ENCODE results near the gene CCL19. TPM values are rescaled to one million over a fixed set of nuclear protein-coding genes. Genes with fewer than 3 reads are reported as not detected.

The CCL19 gene
- total RNA-seq, 4 donors from 2014 or later = 3.6 TPM; not detected in 3

GRCh38 chr9:34655394-34655793, 35.7 kb downstream of the CCL19 start:
- no peak for DNase-seq (ENCODE audit: low spot score in 2 of 2)

DNA sequence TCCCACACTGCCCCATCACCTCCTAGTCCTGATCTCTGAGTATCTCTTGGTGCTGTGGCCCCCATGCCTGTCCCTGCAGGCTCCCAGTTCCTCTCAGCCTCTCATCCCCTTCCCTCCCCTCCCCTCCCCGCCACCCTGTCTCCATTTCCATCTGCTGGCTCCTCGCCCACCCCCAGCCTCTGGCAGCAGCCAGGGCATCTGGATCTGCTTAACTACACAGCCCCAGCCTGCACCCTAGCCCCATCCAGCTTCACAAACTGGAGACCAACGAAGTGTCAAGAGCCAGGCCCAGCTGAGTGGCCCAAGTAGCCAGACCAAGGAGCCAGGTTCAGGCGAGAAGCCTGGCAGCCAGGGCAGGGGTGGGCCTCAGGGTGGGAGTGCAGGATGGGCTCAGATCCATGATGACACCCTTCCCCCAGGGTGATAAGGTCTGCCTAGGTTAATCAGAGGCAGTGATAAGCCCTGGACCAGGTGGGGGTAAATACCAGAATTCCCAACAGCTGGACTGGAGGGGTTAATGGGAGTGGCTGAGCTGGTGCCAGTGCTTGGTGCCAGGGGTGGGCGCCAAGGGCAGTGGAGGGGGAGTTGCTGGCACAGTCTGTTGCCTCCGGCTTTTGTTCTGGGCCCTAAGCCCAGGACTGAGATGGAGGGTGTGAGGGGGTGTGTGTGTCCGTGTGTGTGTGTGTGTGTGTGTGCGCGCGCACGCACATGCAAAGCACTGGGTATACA, 36.6 kb downstream of the CCL19 start:
- no peak for TF ChIP-seq POLR2A (IDR thresholded peaks at IDR 0.05)
- no peak for TF ChIP-seq CTCF (IDR thresholded peaks at IDR 0.05)
- intact Hi-C loops (cut with DNase I; ENCODE audit: low total_unique reads) = no loop called here
- WGBS, 2 donors = 10 to 15% methylated on average over 10 to 11 of the region's 11 CpGs
- peak in 1 of 2 donors; percentile 95 for DNase-seq (ENCODE audit: low spot score in 2 of 2)
- no peak overlapping the region for H3K4me3 ChIP-seq (ENCODE audit: low read depth, poor library complexity, severe bottlenecking)

More at GRCh38 chr9:34655394-34655793, 35.7 kb downstream of the CCL19 start:
- 58 to 66% methylated on average over 5 of the region's 5 CpGs for WGBS, 2 donors
- H3K4me3 ChIP-seq (ENCODE audit: low read depth, poor library complexity, severe bottlenecking) = no peak overlapping the region
- TF ChIP-seq CTCF (IDR thresholded peaks at IDR 0.05) = no peak
- no peak for TF ChIP-seq POLR2A (IDR thresholded peaks at IDR 0.05)
- intact Hi-C loops (cut with DNase I; ENCODE audit: low total_unique reads) = no loop called here

DNA sequence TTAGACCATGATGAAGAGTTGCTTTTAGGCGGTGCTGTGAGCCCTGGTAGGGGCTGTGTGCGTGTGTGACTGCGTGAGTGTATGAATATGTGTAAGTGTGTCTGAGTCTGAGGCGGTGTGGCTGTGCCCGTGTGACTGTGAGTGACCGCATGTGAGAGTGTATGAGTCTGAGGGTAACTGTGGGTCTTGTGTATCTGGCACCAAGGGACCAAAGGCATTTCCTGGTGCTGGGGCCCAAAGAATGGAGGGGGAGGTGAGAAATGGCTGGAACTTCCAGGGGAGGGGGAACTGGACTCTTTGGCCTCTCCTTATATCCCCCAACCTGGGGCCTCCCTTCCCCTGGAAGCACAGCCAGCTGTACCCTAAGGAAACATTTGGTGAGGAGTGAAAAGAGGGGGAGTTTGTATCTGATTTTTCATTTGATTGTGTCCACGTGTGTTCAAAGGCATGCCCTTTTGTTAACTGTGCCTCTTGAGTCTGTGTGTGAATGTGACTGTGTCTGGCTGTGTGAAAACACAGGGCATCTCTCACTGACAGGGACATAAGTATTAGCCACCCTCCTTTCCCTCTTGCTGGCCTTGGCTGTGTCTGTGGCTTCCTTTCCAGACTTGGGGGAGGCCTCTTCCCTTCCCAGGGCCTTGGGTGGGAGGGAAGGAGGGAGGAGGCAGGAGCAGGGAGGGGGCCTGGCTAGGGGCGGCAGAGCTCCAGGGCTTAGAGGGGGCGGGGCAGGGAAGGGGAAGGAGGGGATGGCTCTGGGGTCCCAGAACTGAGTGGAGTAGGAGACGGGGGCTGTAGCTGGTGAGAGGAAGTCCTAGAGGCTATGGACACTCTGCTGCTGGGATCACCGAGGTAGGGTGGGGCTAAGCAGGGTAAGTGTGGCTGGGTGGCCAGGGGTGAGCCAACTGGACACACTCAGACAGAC, 37.7 kb downstream of the CCL19 start:
- intact Hi-C loops (cut with DNase I; ENCODE audit: low total_unique reads) = no loop called here
- WGBS, 2 donors = 24 to 26% methylated on average over 11 of the region's 11 CpGs
- H3K4me3 ChIP-seq (ENCODE audit: low read depth, poor library complexity, severe bottlenecking) = no peak overlapping the region
- TF ChIP-seq CTCF (IDR thresholded peaks at IDR 0.05) = no peak
- no peak for TF ChIP-seq POLR2A (IDR thresholded peaks at IDR 0.05)
- DNase-seq (ENCODE audit: low spot score in 2 of 2) = no peak

DNA sequence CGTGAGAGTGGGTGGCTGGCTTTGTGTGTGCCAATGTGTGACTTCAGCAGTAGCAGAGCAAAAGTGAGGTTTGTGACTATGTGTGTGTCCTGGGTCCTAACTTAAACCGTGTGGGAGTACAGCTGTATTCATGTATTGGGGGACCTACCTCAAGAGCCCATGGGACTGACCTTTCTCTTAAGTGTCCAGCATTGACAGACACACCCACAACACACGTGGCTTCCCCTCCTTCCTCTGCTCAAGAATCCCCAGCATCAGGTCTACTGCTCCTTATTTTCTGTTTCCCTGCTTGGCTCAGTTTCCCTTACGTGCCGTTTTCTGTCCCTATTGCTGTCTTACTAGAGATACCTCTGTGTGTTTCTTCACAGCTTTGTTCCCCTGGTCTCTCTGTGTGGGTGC, 38.5 kb downstream of the CCL19 start:
- H3K4me3 ChIP-seq (ENCODE audit: low read depth, poor library complexity, severe bottlenecking) = no peak overlapping the region
- DNase-seq (ENCODE audit: low spot score in 2 of 2) = no peak
- WGBS, 2 donors = 16 to 18% methylated on average over 5 of the region's 5 CpGs
- intact Hi-C loops (cut with DNase I; ENCODE audit: low total_unique reads) = no loop called here
- TF ChIP-seq CTCF (IDR thresholded peaks at IDR 0.05) (no peak), POLR2A (IDR thresholded peaks at IDR 0.05) (no peak)

DNA sequence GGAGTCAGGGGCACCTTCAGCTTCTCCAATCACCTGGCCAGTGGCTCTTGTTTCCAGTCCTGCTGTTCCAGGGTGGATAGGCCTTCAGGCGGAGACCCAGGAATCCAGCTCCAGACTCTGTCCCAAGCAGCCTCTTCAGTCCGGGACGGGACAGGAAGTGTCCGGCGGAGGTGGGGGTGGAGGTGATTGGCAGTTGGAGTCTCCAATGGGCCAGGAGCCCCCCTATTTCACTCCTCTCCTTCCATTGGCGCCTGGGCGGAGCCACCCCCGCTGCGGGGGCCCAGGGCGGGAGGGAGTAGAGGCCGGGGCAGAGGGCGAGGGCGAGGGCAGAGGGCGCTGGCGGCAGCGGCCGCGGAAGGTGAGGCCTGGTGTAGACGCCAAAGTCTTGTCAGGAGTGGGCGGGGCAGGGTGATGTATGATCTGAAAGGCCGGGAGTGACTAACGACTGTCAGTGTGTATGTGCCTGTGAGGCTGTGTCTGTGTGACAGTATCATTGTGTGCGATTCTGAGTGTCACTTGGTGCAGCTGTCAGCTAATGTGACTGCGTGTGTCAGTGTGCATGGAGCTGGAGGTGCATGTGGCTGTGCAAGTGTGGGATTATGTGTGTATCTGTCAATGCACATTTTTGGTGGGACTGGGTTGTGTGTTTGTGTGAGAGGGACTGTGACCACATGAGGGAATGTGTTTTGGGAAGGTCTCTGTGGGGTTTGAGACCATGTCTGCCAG, 39.0 kb downstream of the CCL19 start, which contains the start of gene IL11RA:
Gene IL11RA, plus strand, starts transcription at position 310 of the 726 bp plus-strand sequence. CDS start 3,033 bp downstream, outside the sequence.
- WGBS, 2 donors = 3% methylated on average over 22 to 24 of the region's 24 CpGs
- H3K4me3 ChIP-seq (ENCODE audit: low read depth, poor library complexity, severe bottlenecking) = no peak within 1 kb of the TSS
- TF ChIP-seq POLR2A (IDR thresholded peaks at IDR 0.05) (no peak), CTCF (IDR thresholded peaks at IDR 0.05) (no peak)
- DNase-seq (ENCODE audit: low spot score in 2 of 2) = peak; percentile 84 to 96
- intact Hi-C loops (cut with DNase I; ENCODE audit: low total_unique reads) = no loop called here

All from lower leg skin (tissue), 4 donors.